SIG-M5 treated with dmso at 0.1 percent for 504 hours (cell line): ENCODE data around the gene CFAP52.
"Not testable (repeated sequence)": the region's sequence is repeated elsewhere in the genome, so short reads cannot be mapped to it uniquely, and the experiment has no call there.

Experiments
- DNase-seq: peaks from one replicate; lab custom pipeline; 2025; ENCODE audit not compliant: unreplicated experiment; lab: John Stamatoyannopoulos, UW

Gene CFAP52

DNA sequence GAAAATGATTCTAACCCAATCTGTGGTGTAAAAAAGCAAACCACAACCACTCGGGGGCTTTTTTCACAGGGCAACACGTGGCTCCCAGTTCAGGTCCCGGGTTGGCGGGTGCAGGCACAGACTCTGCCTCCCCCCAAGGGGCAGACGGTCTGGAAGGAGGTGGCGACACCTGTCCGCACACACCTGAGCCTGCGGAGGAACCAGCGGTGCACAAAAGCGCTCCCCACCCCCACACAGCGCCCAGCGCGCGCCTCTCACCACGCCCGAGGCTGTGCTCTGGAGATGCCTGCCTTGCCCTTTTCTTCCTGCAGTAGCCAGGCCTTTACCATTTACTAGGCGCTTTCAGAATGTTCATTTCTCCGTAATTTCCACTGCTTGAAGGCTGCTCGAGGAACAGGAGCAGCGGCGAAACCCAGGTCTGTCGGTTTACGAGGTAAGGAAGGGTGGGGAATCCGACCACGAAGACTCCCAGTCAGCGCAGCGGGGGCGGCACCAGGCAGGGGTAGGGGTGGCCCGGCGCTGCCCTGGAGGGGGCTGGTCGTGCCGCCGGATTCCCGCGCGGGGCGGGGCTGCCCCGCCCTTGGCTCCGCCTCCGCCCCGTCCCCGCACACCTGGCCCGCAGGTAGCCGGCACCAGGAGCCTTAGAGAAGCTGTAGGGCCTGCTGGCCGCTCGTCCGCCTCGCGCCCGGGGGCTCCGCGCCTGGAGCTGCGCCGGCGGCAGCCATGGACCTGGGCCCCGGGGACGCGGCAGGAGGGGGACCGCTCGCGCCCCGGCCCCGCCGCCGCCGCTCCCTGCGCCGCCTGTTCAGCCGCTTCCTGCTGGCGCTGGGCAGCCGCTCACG lies 68.7 kb downstream of the CFAP52 start, which contains the start of gene USP43:
Gene USP43 (plus strand): TSS at position 608 of the 842 bp plus-strand sequence. CDS start 116 bp downstream, at position 724.
- DNase-seq: peak; percentile 68

DNA sequence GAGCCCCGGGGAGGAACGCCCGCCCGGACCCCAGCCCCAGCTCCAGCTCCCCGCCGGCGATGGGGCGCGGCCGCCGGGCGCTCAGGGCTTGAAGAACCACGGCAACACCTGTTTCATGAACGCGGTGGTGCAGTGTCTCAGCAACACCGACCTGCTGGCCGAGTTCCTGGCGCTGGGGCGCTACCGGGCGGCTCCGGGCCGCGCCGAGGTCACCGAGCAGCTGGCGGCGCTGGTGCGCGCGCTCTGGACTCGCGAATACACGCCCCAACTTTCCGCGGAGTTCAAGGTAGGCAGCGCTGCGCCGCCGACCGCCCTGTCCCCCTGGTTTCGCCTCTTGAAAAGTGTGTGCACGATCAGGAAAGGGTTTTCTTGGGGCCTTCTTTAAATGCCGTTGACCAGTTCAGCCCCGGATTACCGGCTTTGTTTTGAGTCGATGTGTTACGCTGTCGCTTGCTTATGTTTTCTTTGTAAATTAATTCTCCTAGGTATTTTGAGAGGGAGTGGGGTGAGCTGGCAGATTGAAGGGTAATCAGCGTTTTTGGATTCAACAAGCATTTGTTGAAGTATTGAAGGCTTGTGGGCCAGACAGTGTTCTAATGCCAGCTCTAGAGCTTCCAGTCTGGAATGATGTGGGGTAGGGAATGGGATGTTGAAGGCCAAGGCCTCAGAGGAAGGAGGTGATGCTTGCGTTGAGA lies 69.6 kb downstream of the CFAP52 start:
- peak; percentile 51 for DNase-seq

DNA sequence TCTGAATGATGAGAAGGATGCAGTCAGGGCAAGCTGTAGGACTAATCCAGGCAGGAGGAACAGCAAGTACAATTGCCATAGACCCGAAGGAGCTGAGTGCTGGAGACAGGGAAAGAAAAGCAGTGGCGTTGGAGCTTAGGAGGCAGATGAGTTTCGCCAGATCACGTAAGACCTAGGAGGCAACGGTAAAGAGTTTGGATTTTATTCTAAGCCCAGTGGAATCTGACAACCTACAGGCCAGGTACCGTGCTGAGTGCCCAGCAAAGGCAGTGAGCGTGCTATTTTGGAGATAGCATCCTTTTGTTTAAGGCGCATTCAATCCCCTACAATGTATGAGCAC lies 70.1 kb downstream of the CFAP52 start:
- no peak for DNase-seq

DNA sequence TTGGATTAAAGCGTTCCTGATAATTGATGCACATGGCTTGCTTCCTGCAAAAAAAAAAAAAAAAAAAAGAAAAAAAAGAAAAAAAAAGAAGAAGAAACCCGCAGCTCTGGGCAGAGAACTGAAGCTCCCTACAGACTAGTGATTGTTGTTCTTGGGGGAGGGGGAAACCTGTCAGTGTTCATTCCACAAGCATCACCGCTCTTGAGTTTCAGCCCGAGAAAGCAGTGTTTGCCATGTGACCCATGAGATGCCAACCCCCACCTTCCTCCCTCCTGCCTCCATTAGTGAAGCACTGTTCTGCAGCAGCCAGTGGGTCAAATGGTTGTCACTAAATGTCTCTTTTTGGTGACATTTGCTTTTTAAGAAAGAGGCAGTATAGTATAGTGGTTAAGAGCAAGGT lies 70.6 kb downstream of the CFAP52 start:
- DNase-seq: peak; percentile 31

GRCh38 chr17:9648521-9649110 lies 72.2 kb downstream of the CFAP52 start:
- DNase-seq: no peak

- DNase-seq: no peak
These were observed 82.3 kb downstream of the CFAP52 start for GRCh38 chr17:9658593-9659211.

- DNase-seq: no peak
These were observed 84.6 kb downstream of the CFAP52 start for GRCh38 chr17:9661027-9661426.

DNA sequence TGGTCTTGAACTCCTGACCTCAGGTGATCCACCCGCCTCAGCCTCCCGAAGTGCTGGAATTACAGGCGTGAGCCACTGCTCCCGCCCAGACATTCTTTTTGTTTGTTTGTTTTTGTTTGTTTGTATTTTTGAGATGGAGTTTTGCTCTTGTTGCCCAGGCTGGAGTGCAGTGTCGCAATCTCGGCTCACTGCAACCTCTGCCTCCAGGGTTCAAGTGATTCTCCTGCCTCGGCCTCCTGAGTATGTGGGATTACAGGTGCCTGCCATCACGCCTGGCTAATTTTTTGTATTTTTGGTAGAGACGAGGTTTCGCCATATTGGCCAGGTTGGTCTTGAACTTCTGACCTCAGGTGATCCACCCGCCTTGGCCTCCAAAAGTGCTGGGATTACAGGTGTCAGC lies 87.1 kb downstream of the CFAP52 start:
- not testable (repeated sequence) for DNase-seq

- no peak for DNase-seq
These were observed 90.1 kb downstream of the CFAP52 start for GRCh38 chr17:9666461-9667050.

- no peak for DNase-seq
These were observed 92.1 kb downstream of the CFAP52 start for GRCh38 chr17:9668517-9668916.

GRCh38 chr17:9669551-9670008 lies 93.1 kb downstream of the CFAP52 start:
- no peak for DNase-seq

DNA sequence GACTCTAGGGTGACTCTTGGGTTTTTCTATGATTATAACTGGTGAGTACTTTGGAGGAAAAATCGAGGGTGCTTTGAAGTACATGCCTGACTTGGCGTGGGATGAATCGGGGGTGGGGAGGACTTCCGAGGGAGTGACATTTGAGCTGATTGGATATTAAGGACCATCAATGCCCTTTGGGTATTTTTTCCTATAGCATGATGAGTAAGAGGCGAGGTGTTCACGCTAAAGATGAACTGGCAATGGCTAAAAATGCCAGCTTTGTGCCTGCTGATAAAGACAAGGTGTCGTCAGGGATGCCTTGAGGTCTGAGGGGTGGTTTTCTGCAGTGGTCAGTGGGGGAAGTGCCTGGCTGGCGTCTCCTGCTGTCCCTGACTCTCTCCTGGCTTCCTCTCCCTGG lies 94.2 kb downstream of the CFAP52 start:
- DNase-seq: no peak

DNA sequence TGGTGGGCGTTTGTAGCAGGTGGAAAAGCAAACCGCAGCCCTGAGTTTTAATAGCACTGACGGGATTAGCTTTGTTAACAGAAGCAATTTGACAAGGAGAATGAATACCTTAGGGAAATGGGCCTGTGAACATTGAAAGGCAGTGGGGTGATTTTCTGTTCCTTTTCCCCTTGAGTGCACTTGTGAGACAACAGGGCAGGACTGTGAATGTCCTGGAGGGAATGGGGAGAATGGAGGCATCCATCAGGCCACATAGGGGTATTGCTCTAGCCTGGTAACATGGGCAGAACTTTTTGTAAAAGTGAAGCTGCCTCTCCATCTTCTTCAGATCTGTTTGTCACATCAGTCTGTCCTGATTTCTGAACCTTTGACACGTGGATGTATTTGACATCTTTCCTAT lies 95.1 kb downstream of the CFAP52 start:
- no peak for DNase-seq

DNA sequence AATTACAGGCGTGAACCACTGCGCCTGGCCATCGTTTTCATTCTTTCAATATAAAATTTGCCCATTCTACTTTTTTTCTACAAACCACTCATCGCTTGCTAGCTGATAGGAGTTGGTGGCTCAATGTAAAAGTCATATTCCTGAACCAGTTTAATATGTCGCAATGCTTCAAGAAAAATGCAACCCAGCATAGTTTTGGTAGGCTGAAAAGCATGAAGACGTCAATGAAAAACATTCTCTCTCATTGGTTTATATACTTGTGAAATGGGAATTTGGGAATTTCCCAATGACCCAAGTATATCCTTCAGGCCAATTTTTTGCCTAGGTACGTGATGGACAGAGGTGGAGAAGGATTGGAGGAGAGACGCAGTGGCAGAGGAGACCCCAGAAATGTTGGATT lies 95.8 kb downstream of the CFAP52 start:
- DNase-seq: no peak

- no peak for DNase-seq
These were observed 96.2 kb downstream of the CFAP52 start for GRCh38 chr17:9672691-9673090.

DNA sequence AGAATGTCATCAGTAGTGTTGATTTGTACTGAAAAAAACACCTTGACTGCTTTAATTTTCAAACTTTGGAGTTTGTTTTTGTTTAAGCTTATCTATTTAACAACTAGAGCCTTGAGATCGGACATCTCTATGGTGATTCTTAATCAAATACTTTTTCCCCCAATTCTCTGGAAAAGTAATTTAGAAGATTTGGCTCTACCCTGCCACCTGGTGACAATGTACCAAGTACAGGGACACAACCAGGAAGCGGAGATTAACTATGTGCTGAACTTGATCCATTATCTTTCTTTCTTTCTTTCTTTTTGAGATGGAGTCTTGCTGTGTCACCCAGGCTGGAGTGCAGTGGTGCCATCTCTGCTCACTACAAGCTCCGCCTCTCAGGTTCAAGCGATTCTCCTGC lies 99.6 kb downstream of the CFAP52 start:
- no peak for DNase-seq

- no peak for DNase-seq
These were observed 100.4 kb downstream of the CFAP52 start for GRCh38 chr17:9676820-9677310.

- no peak for DNase-seq
These were observed 101.0 kb downstream of the CFAP52 start for GRCh38 chr17:9677411-9677810.

DNA sequence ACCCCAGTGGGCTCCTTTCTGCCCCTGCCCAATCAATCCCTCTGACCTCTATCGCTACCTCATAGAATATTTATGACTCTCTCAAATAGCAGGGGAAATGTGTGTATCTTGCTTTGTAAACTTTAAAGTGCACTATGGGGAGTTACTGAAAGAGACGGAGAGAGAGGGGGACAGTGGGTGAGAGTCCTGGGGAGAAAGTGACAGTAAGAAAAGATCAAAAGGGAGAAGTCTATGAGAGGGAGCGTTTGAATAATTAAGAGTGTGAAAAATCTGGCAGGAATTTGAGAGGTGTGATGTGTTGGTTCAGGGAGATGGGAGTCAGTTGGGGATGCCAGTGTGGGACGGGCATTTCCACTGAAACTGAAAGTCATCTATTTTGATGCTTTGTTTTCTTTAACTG lies 101.5 kb downstream of the CFAP52 start:
- no peak for DNase-seq

DNA sequence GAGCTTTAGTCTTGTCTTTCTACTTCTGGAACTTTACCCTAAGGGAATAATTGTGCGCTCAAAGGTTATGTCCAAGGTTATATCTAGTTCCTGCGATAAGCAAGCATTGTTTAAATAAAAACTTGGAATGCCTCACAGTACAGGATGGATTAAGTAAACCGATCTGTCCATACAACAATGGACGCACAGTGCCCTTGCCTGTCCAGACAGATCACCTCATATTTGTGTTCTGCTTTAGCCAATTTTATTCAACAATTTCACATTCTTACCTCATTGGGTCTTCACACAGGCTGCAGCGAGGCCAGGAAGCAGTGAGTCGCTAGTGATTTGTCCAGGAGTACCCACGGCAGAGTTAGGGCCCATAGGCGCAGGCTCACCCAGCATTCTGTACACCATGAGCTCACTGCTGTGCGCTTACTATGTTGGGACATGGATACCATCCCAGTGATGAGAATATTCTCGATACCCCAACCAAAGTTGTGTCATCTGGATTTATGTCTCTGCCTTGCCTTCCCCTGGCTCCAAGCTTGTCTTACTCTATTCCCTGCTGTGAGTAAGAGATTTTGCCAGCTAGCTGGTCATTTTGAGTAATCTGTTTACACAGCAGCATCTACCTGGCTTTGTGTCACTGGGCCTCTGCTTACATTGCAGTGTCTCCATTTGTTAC lies 108.6 kb downstream of the CFAP52 start:
- DNase-seq: no peak
